Measurements from ENCODE around the gene LRPPRC.

LRPPRC gene

DNA sequence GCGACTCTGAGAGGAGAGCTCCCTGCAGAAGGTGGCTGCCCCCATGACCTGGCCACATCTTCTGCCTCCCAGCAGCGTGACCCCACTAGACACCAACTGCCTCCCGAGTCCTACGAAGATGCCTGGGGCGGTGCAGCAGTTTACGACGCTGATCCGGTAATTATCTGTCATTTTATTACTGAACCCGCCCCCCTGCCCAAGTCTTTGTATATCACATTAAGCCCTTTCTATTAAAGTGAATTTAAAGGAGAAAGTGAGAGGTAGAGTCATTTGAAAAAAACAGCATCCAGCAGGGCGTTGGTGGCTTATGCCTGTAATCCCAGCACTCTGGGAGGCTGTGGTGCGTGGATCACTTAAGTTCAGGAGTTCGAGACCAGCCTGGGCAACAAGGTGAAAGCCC, 123.6 kb downstream of the LRPPRC start:
- peaks cover 12% of the 10 kb centered on the region for H3K27me3 ChIP-seq (ENCODE audit: insufficient read depth, poor library complexity, severe bottlenecking)
- no peak overlapping the region for H3K4me3 ChIP-seq (ENCODE audit: severe bottlenecking)
- TF ChIP-seq, protein P1, sequence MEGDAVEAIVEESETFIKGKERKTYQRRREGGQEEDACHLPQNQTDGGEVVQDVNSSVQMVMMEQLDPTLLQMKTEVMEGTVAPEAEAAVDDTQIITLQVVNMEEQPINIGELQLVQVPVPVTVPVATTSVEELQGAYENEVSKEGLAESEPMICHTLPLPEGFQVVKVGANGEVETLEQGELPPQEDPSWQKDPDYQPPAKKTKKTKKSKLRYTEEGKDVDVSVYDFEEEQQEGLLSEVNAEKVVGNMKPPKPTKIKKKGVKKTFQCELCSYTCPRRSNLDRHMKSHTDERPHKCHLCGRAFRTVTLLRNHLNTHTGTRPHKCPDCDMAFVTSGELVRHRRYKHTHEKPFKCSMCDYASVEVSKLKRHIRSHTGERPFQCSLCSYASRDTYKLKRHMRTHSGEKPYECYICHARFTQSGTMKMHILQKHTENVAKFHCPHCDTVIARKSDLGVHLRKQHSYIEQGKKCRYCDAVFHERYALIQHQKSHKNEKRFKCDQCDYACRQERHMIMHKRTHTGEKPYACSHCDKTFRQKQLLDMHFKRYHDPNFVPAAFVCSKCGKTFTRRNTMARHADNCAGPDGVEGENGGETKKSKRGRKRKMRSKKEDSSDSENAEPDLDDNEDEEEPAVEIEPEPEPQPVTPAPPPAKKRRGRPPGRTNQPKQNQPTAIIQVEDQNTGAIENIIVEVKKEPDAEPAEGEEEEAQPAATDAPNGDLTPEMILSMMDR (IDR thresholded peaks at IDR 0.05; ENCODE audit: poor library complexity, severe bottlenecking): no peak
- H3K36me3 ChIP-seq (ENCODE audit: low read depth): no peaks in the 10 kb centered on the region
- no peak overlapping the region for H3K27ac ChIP-seq (ENCODE audit: poor library complexity, severe bottlenecking)
- DNase-seq (ENCODE audit: low spot score) (no peak), ATAC-seq (ENCODE audit: low read depth) (no peak)
- no peaks in the 10 kb centered on the region for H3K4me1 ChIP-seq (ENCODE audit: insufficient read depth, poor library complexity, severe bottlenecking)
- H3K9me3 ChIP-seq (ENCODE audit: severe bottlenecking): no peaks in the 10 kb centered on the region

DNA sequence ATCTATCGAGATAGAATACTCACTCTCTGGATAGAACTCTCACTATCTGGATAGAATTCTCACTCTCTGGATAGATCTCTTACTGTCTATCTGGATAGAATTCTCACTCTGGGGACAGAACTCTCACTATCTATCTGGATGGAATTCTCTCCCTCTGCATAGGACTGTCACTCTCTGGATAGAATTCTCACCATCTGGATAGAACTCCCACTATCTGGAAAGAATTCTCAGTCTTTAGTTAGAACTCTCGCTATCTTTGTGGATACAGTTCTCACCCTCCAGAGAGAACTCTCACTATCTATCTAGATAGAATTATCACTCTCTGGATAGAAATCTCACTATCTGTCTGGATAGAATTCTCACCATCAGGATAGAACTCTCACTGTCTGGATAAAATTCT, 140.5 kb downstream of the LRPPRC start:
- peaks cover 7% of the 10 kb centered on the region for H3K27me3 ChIP-seq (ENCODE audit: insufficient read depth, poor library complexity, severe bottlenecking)
- no peak for DNase-seq (ENCODE audit: low spot score)
- H3K4me3 ChIP-seq (ENCODE audit: severe bottlenecking): no peak overlapping the region
- H3K36me3 ChIP-seq (ENCODE audit: low read depth): no peaks in the 10 kb centered on the region
- H3K9me3 ChIP-seq (ENCODE audit: severe bottlenecking): no peaks in the 10 kb centered on the region
- no peak overlapping the region for H3K27ac ChIP-seq (ENCODE audit: poor library complexity, severe bottlenecking)
- no peaks in the 10 kb centered on the region for H3K4me1 ChIP-seq (ENCODE audit: insufficient read depth, poor library complexity, severe bottlenecking)
- TF ChIP-seq, protein P1 (IDR thresholded peaks at IDR 0.05; ENCODE audit: poor library complexity, severe bottlenecking): no peak
- ATAC-seq (ENCODE audit: low read depth): no peak

DNA sequence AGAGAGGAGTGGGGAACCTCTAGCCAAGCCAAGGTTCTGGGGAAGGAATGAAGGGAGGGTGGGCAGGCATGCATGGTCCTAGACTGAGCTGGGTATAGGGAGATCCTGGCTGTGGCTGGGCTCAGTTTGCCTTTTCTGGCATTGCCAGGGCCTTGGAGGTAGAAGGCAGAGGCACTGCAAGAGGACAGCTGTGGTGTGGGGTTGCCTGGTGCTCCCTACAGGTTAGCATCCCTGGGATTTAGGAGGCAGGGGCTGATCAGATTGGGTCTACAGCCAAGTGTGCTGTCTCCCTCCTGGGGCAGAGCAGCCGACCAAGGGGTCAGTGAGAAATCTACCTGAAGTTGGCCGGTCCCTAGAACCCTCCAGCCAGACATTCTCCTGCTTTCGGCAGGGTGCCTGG, 141.1 kb downstream of the LRPPRC start:
- Histone ChIP-seq H3K9me3 (ENCODE audit: severe bottlenecking) (no peaks in the 10 kb centered on the region), H3K4me1 (ENCODE audit: insufficient read depth, poor library complexity, severe bottlenecking) (no peaks in the 10 kb centered on the region), H3K27ac (ENCODE audit: poor library complexity, severe bottlenecking) (no peak overlapping the region), H3K36me3 (ENCODE audit: low read depth) (no peaks in the 10 kb centered on the region), H3K4me3 (ENCODE audit: severe bottlenecking) (no peak overlapping the region), H3K27me3 (ENCODE audit: insufficient read depth, poor library complexity, severe bottlenecking) (peaks cover 7% of the 10 kb centered on the region)
- DNase-seq (ENCODE audit: low spot score) (no peak), ATAC-seq (ENCODE audit: low read depth) (no peak)
- TF ChIP-seq, protein P1 (IDR thresholded peaks at IDR 0.05; ENCODE audit: poor library complexity, severe bottlenecking): no peak

DNA sequence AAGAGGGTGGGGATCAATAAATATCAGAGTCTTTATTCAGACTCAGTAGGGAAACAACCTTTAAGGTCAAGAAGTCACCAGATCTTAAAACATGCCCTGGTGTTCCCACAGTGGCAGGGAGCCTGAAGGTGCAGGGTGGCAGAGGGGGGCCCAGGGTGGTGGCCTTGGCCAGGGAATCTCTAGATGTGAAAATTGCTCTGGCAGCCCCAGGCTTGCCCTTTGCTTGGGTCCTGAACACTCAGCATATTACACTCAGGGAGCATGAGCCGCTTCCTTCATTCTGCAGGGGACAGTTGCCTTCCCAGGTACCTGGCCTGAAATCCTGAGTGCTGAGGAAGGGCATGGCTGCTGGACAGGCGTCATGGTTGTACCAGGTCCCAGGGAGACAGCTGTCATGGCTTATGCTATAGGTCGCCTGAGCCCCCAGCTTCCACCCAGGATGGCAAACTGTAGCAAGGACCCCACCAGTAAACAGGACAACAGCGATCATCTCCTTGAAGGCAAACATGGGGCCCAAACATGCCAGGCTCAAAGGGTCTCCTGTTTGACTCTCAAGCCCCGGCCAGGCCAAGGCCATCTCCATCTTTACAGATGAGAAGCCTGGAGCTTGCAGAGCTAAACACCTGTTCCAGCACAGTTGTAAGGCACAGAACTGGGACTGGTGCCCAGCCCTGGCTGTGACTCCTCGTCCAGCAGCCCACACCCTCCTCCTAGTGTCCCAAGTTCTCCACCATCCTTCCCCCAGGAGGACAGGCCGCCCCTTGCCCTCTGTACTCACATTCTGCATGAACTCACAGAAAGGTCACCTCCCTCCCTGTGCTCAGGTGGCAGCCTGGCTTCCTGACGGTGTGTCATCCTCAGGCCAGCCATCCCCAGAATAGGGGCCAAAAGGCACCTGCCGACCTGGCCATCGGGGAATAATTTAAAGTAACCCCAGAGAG, 142.4 kb downstream of the LRPPRC start:
- TF ChIP-seq, protein P1 (IDR thresholded peaks at IDR 0.05; ENCODE audit: poor library complexity, severe bottlenecking): no peak
- ATAC-seq (ENCODE audit: low read depth) (no peak), DNase-seq (ENCODE audit: low spot score) (no peak)
- peaks cover 7% of the 10 kb centered on the region for H3K27me3 ChIP-seq (ENCODE audit: insufficient read depth, poor library complexity, severe bottlenecking)
- H3K36me3 ChIP-seq (ENCODE audit: low read depth): no peaks in the 10 kb centered on the region
- H3K27ac ChIP-seq (ENCODE audit: poor library complexity, severe bottlenecking): no peak overlapping the region
- no peaks in the 10 kb centered on the region for H3K4me1 ChIP-seq (ENCODE audit: insufficient read depth, poor library complexity, severe bottlenecking)
- H3K4me3 ChIP-seq (ENCODE audit: severe bottlenecking): no peak overlapping the region
- no peaks in the 10 kb centered on the region for H3K9me3 ChIP-seq (ENCODE audit: severe bottlenecking)

DNA sequence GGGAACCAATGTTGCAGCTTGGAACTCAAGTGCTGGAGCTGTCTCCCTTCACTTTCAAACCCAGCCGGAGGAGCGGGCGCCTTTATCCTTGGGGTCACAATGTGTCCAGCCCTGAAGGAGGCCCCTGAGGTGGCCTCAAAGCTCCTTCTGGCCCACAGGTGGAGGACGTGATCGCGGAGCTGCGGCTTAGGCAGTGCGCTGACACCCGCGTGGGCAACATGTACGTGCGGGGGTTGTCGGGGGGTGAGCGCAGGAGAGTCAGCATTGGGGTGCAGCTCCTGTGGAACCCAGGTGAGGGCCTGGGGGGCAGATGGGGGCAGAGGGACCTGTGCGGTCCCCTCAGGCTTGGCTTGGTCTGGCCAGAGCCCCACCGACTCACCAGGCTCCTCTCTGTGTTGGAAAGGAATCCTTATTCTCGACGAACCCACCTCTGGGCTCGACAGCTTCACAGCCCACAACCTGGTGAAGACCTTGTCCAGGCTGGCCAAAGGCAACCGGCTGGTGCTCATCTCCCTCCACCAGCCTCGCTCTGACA, 143.5 kb downstream of the LRPPRC start:
- Histone ChIP-seq H3K36me3 (ENCODE audit: low read depth) (no peaks in the 10 kb centered on the region), H3K27ac (ENCODE audit: poor library complexity, severe bottlenecking) (no peak overlapping the region), H3K4me3 (ENCODE audit: severe bottlenecking) (no peak overlapping the region), H3K27me3 (ENCODE audit: insufficient read depth, poor library complexity, severe bottlenecking) (peaks cover 2% of the 10 kb centered on the region), H3K9me3 (ENCODE audit: severe bottlenecking) (no peaks in the 10 kb centered on the region), H3K4me1 (ENCODE audit: insufficient read depth, poor library complexity, severe bottlenecking) (no peaks in the 10 kb centered on the region)
- DNase-seq (ENCODE audit: low spot score): no peak
- no peak for ATAC-seq (ENCODE audit: low read depth)
- TF ChIP-seq, protein P1 (IDR thresholded peaks at IDR 0.05; ENCODE audit: poor library complexity, severe bottlenecking): no peak
